Kidney glomerular epithelial cell (primary cell): ENCODE data around the gene CCDC74A.
"Not testable (repeated sequence)": the region's sequence is repeated elsewhere in the genome, so short reads cannot be mapped to it uniquely, and the experiment has no call there.

Experiments
- DNase-seq: peaks from one replicate; lab custom pipeline; 2025; lab: John Stamatoyannopoulos, UW

Gene CCDC74A

DNA sequence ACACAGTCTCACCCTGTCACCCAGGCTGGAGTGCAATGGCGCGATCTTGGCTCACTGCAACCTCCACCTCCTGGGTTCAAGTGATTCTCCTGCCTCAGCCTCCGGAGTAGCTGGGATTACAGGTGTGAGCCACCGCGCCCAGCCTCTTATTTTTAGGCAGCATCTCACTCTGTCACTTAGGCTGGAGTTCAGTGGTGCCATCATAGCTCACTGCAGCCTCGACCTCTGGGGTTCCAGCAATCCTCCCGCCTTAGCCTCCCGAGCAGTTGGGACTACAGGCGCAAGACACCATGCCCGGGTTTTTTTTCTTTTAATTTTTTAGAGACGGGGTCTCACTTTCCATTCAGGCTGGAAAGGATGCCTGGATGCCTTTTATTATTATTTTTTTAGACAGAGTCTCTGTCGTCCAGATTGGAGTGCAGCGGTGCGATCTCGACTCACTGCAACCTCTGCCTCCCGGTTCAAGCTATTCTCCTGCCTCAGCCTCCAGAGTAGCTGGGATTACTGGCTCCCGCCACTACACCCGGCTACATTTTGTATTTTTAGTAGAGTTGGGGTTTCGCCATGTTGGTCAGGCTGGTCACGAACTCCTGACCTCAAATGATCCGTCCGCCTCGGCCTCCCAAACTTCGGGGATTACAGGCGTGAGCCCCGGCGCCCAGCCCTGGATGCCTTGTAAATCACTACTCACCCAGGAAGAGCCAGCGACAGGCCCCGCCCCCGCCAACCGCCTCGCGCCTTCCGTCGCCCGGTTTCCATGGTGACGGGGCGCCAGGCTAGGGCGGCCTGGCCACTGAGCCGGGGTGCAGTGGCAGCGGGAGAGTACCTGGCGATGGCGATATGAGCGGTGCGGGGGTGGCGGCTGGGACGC is at the start of gene CCDC74A:
TSS of gene CCDC74A (plus strand) at position 758 of the 871 bp plus-strand sequence. CDS start at position 841, 83 bp downstream.
- peak; percentile 19 for DNase-seq

DNA sequence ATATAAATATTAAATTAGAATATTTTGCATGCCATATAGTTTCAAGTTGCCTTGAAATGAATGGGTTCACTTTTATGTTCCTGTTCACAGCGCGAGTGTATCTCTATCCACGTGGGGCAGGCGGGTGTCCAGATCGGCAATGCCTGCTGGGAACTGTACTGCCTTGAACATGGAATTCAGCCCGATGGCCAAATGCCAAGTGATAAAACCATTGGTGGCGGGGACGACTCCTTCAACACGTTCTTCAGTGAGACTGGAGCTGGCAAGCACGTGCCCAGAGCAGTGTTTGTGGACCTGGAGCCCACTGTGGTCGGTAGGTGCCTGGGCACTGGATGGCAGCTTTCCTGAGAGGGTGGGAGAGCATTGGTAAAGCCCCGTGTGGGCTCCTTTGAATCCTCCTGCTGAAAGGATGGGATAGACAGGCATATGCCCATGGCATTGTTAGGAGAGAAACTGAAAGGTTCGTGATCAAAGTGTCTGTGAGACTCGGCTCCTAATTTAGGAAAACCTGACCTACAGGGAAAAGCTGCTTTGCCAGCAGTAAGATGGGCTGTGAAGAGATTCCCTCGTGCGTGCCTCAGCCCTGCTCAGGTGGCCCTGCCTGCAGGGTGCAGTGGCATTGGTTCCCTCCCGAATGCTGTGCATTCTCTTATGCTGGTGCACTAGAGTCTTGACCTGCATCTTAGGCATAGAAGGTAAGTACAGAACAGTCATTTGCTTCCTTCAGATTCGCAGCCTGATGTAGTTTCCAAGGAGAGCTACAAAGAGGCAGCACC is 49.4 kb upstream of the CCDC74A start:
- DNase-seq: not testable (repeated sequence)

- not testable (repeated sequence) for DNase-seq
These were observed 48.7 kb upstream of the CCDC74A start for GRCh38 chr2:131478850-131479461.

- not testable (repeated sequence) for DNase-seq
These were observed 47.3 kb upstream of the CCDC74A start for GRCh38 chr2:131480351-131480750.

DNA sequence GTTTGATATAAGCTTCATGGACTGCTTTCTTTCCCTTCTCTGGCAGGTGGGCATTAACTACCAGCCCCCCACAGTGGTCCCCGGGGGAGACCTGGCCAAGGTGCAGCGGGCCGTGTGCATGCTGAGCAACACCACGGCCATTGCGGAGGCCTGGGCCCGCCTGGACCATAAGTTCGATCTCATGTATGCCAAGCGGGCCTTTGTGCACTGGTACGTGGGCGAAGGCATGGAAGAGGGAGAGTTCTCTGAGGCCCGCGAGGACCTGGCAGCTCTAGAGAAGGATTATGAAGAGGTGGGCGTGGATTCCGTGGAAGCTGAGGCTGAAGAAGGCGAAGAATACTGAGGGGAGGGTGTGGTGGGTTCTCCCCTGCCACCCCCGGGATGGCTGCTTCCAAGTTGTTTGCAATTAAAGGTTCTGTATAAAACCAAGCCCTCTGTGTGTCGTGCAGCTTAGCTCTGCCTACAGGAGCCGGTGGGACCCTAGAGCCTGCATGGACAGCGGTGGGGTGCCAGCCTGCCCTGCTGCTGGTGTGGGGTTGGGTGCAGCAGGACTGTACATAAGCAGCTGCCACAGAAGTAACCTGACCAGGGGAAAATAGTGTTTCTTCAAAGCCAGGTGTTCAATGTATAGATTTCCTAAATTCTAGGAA is 45.1 kb upstream of the CCDC74A start:
- DNase-seq: not testable (repeated sequence)

DNA sequence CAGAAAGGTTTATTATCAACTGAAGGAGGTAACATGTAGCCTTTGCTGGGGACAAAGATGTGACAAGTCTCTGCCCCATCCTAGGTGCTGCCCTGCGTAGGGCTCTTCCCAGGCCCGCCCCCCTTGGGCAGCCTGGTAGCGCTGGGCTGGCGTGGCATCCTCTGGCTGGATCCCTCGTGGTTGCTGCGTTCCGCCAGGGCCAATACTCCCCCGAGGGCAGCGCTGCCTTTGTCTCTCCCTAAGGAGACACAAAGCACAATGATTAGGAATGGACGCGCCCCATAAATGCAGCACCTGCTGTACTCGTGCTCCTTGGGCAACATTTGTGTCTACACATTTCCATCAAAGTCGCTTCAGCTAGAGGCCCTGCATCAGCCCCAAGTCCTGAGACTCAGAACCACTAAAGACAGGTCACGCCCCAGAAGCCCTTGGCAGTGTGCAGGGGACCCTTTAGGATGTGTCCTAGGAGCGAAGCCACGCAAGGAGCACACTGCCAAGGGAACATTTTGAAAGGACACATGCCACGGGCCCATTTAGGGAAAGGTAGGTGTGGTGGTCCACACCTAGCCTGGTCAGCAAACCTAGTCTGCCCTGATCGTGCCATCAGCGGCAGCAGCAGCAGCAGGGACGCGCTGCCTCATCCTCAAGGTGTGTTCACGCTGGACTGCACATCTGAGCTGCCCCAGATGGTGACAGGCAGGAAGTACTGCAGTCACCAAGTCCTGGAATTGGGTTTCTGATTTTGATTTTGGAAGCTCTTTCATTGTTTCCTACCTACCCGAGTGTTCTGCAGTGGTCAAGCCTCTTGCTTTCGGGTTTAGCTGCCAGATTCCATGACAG is 43.5 kb upstream of the CCDC74A start:
- not testable (repeated sequence) for DNase-seq

- DNase-seq: not testable (repeated sequence)
These were observed 42.7 kb upstream of the CCDC74A start for GRCh38 chr2:131484906-131485460.

DNA sequence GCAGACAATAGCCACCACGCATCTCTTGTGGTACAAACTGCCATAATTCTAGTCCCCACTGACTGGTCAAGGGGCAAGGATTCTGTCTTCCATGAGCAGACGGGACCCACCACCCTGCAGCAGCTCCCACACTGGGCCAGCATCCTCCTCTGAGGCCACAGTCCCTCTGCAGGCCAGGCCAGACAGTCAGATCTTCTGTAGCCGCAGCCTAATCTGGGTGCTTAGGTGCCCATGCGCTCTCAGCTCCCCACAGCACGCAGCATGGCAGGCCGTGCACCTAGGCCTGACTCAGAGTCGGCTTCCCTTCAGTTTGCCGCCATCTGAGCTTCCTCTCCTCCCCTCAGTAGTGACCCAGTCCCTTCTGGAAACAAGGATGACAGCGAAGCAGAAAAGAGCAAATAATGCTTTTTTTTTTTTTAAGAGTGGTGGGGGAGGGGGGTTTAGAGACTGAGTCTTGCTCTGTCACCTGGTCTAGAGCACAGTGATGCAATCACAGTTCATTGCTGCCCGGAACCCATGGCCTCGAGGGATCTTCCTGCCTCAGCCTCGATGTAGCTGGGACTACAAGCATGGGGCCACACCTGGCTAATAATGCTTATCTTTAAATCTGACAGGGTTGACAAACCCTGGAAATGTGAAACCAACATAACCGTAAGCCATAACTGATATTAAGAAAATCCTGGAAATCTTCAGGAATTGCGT is 41.3 kb upstream of the CCDC74A start:
- DNase-seq: not testable (repeated sequence)

DNA sequence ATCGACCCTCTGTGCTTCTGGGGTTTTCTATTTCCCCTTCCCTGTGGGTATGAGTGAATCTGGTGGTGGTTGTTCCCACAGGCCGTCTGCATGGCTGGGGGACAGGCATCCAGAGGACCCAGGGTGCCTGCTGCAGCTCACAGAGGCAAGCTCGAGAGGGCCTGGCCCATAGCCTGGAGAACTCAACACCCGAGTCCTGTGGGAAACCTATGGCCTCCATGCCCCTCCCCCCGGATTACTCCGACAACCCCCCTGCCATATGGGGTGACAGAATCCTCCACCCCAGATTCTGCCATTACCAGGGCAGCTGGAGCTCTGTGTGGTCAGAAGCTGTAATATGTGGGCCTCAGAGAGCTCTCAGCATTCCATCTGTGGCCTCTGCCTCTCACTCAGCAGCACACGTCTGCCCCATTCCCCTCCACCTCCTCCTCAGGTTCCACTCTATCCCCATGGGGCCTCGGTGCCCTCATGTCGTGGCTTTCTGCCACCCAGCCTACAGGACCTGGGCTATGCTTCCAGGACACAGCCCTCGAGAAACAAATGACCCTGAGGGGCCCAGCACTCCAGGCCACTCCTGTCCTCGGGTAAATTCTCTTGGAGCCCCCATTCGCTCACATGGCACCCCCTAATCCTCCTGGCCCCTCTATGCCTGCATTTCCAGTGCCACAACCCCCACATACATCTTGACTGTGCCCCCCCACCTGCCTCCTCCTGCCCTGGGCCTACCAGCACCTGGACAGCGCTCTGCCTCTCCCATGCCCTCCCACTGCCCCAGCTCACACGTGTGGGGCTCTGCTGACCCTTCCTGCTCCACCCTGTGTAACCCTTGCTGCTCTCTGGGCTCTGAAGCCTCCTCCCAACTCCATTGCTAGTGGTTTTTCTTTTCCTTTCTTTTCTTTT is 39.1 kb upstream of the CCDC74A start:
- no peak for DNase-seq

DNA sequence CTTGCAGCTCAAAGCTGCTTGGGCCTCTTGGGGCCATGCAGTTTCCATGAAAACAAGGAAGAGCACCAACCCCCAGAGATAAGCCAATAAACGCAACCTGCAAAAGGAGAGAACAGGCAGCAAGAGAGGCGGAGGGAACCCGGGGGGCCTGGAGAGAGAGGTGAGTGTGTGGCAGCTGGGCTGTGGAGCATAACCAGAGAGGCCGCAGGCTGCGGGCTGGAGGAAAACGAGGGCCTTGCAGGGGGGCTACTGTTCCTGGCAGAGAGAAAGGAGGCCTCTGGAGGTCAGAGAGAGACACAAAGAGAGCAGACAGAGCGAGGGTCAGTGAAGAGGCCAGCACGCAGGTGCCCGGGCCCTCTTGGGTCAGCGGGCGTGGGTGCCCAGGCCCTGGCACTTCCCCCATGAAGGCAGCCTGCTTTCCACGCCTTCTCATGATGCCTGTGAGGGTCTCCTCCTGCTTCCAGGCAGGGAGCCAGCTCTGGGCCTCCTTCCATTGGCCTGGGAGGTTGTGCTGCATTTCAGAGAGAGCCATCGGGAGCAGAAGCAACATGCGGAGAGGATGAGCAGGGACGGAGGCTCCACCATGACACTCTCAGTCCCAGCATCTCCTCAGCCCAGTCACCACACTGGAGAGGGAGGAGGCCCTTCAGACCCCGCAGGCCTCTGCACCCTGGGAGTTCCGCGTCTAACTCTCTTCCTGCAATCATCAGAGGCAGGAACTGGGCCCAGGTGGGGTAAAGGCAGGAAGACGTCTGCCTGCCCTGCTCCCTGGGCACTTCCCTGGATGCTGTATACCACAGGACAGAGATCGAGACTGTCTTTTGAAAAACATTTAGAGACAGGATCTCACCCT is 36.8 kb upstream of the CCDC74A start:
- not testable (repeated sequence) for DNase-seq

GRCh38 chr2:131491469-131491836 is 36.2 kb upstream of the CCDC74A start:
- not testable (repeated sequence) for DNase-seq

DNA sequence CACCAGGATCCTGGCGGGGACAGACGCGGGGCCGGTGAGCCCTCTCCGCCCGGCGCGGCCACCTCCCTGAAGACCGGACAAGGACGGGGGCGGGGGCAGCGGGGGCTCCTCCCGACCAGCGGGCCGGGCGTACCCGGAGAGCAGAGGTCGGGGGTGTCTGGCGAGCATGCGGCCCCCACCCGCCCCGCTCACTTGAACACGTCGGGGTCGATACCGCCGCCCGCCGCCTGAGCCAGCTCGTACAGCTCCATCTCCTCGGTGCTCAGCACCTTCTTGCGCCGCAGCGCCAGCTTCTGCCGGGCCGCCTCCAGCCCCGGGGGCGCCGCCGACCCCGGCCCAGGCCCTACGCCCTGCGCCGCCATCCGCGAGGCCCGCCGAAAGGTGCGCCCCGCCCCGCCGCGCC is 35.7 kb upstream of the CCDC74A start, which contains the start of gene MZT2A:
TSS of gene MZT2A (minus strand) at position 383 of the 403 bp plus-strand sequence. CDS start at position 362, 21 bp downstream.
- not testable (repeated sequence) for DNase-seq

DNA sequence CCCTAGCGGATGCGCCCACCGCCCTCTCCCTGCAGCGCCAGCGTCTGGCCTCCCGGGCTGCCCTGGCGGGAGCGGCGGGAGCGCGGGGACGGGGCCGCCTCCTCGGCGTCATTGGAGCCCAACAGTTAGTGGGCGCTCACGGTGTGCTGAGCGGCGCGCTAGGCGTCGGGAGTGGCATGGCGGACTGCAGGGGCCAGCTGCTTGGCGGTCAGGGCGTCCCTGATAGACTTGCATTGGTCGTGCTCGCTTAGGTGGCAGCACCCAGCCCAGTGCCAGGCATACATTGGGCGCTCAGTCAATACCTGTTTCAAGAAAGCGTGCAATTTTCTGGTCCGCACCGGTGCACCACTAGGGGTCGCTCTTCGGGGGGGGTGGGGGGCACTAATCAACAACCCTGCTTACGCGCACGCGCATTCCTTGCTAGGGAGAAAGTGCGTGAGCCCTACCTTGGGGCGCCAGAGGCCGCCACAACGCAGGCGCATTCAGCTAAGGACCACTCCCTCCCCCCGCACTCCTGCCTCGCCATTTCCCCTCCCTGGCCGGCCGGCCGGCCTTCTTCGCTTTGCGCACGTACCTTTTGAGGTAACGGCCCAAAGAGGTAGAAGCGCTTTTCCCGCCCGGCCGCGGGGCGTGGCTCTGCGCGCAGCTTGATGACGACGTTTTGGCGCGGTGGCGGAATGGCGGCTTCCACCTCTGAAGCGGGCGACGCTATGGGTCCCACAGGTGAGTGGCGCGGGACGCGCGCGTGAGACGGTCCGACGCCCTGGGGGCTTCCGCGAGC is 35.1 kb upstream of the CCDC74A start:
- DNase-seq: peak; percentile 92

GRCh38 chr2:131493199-131493968 is 34.3 kb upstream of the CCDC74A start:
- DNase-seq: no peak

- DNase-seq: not testable (repeated sequence)
These were observed 32.2 kb upstream of the CCDC74A start for GRCh38 chr2:131495506-131495905.

DNA sequence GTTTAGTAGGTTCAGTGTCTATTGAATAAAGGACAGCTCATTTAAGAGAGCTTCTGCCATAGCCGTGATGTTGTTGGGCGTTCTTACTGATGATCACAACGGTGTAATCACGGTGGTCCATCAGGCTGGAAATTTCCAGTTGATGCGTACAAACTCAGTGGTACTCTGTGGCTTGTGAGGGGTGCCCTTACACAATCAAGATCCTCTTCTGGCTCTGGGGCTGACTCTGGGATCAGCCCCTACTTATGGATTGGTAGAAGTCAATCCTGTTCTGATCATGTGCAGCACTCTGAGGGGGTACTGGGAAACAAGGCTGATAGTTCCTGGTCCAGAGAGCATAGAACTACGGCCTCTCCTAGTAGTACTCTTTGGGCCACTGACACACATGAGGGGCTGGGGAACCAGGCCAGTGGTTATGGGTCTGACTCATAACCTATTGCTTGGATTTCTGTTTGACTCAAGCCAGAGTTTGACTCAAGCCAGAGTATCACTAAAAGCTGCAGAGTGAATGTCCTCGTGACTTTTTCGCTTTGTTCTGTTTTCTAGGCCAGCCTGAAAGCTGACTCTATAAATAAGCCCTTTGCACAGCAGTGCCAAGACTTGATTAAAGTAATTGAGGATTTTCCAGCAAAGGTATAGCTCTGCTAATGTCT is 29.2 kb upstream of the CCDC74A start:
- DNase-seq: not testable (repeated sequence)
